HEK293 (cell line): Measurements from ENCODE around the gene PUM2.
"Not testable (repeated sequence)": the region's sequence is repeated elsewhere in the genome, so short reads cannot be mapped to it uniquely, and the experiment has no call there.

Experiments used
- OSR2 ChIP-seq: fragments of 450-650 bp; formaldehyde crosslinking; IDR thresholded peaks from 2 replicates; pipeline ENCODE4 v1.5.1; 2016; ENCODE audit warnings: missing biosample characterization, missing genetic modification characterization
- OVOL3 ChIP-seq: fragments of 450-650 bp; formaldehyde crosslinking; IDR thresholded peaks from 2 replicates; pipeline ENCODE4 v1.5.1; 2016; ENCODE audit warnings: missing biosample characterization, missing genetic modification characterization
- ZBTB48 ChIP-seq: fragments of 450-650 bp; formaldehyde crosslinking; IDR thresholded peaks from 2 replicates; pipeline ENCODE4 v1.5.1; 2016; ENCODE audit warnings: missing biosample characterization, missing genetic modification characterization
- ZNF274 ChIP-seq, 2 experiments: fragments of 200-500 bp in 1 of 2; fragments of 450-650 bp in 1 of 2; sonication (Bioruptor generic) in 1 of 2; formaldehyde crosslinking in 1 of 2; IDR thresholded peaks; 2 replicates each; pipeline versions ENCODE4 v1.5.1 to v1.6.1; 2014 to 2016; ENCODE audit warnings: borderline replicate concordance in 1 of 2, inconsistent platforms in 1 of 2, low read length in 1 of 2, missing biosample characterization in 1 of 2, missing genetic modification characterization in 1 of 2
- TF ChIP-seq, protein P1 (sequence below): fragments of 450-650 bp; formaldehyde crosslinking; IDR thresholded peaks from 2 replicates; pipeline ENCODE4 v1.5.1; 2016; ENCODE audit warnings: missing biosample characterization, missing genetic modification characterization
- TF ChIP-seq, protein P2 (sequence below): fragments of 450-650 bp; formaldehyde crosslinking; IDR thresholded peaks from 2 replicates; pipeline ENCODE4 v1.5.1; 2017; ENCODE audit warnings: missing biosample characterization, missing genetic modification characterization

GRCh38 chr2:20374982-20375381 lies 24.3 kb upstream of the PUM2 start:
- TF ChIP-seq OVOL3; ZNF274 (IDR thresholded peaks at IDR 0.05; ENCODE audit: low read length); ZNF274 (tag by site-specific recombination; IDR thresholded peaks at IDR 0.05; ENCODE audit: borderline replicate concordance); ZBTB48 (tag by site-specific recombination); OSR2 (tag by site-specific recombination): not testable (repeated sequence)
- TF ChIP-seq, protein P1, sequence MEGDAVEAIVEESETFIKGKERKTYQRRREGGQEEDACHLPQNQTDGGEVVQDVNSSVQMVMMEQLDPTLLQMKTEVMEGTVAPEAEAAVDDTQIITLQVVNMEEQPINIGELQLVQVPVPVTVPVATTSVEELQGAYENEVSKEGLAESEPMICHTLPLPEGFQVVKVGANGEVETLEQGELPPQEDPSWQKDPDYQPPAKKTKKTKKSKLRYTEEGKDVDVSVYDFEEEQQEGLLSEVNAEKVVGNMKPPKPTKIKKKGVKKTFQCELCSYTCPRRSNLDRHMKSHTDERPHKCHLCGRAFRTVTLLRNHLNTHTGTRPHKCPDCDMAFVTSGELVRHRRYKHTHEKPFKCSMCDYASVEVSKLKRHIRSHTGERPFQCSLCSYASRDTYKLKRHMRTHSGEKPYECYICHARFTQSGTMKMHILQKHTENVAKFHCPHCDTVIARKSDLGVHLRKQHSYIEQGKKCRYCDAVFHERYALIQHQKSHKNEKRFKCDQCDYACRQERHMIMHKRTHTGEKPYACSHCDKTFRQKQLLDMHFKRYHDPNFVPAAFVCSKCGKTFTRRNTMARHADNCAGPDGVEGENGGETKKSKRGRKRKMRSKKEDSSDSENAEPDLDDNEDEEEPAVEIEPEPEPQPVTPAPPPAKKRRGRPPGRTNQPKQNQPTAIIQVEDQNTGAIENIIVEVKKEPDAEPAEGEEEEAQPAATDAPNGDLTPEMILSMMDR (tag by site-specific recombination), result not testable (repeated sequence)
- TF ChIP-seq, protein P2, sequence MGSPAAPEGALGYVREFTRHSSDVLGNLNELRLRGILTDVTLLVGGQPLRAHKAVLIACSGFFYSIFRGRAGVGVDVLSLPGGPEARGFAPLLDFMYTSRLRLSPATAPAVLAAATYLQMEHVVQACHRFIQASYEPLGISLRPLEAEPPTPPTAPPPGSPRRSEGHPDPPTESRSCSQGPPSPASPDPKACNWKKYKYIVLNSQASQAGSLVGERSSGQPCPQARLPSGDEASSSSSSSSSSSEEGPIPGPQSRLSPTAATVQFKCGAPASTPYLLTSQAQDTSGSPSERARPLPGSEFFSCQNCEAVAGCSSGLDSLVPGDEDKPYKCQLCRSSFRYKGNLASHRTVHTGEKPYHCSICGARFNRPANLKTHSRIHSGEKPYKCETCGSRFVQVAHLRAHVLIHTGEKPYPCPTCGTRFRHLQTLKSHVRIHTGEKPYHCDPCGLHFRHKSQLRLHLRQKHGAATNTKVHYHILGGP (tag by site-specific recombination), result not testable (repeated sequence)
